ENCODE measurements around the gene NSD2. TPM values are rescaled to one million over a fixed set of nuclear protein-coding genes. Genes with fewer than 3 reads are reported as not detected.

The NSD2 gene
- total and polyA plus RNA-seq, 2 donors (not counting 1 experiment from before 2014, with no cell fraction given): 14.2 to 64.8 TPM

DNA sequence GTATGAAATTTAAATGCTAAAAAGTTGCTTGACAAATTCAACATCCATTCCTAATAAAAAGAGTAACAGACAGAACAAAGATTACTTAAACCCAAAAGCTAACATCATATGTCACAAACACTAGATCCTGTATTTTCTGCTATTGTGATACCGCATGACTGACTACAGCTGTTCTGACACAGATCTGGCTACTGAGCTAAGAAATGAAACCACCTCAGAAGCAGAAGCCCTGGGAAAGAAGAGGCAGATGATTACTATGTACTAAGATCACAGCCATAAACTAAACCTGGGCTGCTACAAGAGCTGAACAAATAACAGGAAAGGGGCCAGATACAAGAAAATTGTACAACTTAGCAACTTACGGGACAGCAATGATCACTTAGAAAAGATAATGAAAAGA, 24.6 kb upstream of the NSD2 start:
- no peak for ATAC-seq (ENCODE audit: low read depth)
- H3K4me2 ChIP-seq (replicated peaks; ENCODE audit: low read depth, low read length, poor library complexity, severe bottlenecking): no peak overlapping the region

DNA sequence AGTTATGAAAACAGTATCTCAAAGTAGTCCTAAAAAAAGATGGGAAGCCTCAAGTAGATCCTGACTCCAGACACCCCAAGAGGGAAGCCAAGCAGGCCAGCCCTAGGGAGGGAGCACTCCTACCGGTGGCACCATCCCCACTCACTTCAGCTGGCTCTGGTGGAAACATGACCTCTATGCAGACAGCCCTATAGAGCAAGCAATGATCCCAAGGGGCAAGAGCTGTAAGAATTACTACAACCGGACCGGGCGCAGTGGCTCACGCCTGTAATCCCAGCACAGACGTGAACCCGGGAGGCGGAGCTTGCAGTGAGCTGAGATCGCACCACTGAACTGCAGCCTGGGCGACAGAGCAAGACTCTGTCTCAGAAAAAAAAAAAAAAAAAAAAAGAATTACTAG, 20.9 kb upstream of the NSD2 start:
- H2AFZ ChIP-seq (ENCODE audit: insufficient read depth, low read depth, low read length, poor library complexity, severe bottlenecking): no peak overlapping the region
- no peaks in the 10 kb centered on the region for H3K9me3 ChIP-seq (ENCODE audit: control extremely low read depth in 1 of 3, control insufficient read depth in 2 of 3, insufficient read depth in 1 of 3, low read length in 2 of 3)
- peaks cover 0 to 16% of the 10 kb centered on the region in 2 experiments for H3K36me3 ChIP-seq (replicated peaks in 1 of 2; ENCODE audit: control extremely low read depth in 1 of 2, control insufficient read depth in 1 of 2, extremely low read depth in 1 of 2, insufficient read depth in 2 of 2, low read length in 1 of 2)
- no peak overlapping the region for H3K4me2 ChIP-seq (replicated peaks; ENCODE audit: low read depth, low read length, poor library complexity, severe bottlenecking)
- H3K27ac ChIP-seq (ENCODE audit: low read length in 2 of 2): no peak overlapping the region
- Mint-ChIP-seq H3K27ac (no peak overlapping the region), H3K4me1 (peaks cover 27% of the 10 kb centered on the region), H3K27me3 (no peaks in the 10 kb centered on the region), H3K4me3 (no peak overlapping the region), H3K9me3 (ENCODE audit: insufficient read depth) (no peaks in the 10 kb centered on the region)
- ChIA-PET POLR2A (no interaction called here), CTCF (interaction anchor here (0.7 kb wide), 1 partner anchor 102 kb away, joined by 3 read pairs; no protein-coding TSS in a partner anchor)
- no peak overlapping the region for H3K9ac ChIP-seq (ENCODE audit: low read length)
- WGBS (ENCODE audit: insufficient coverage): 85% methylated on average over 7 of the region's 10 CpGs
- DNase-seq (no peak), ATAC-seq (ENCODE audit: low read depth) (no peak)
- intact Hi-C loops (cut with micrococcal nuclease): no loop called here
- H3K4me1 ChIP-seq (ENCODE audit: control insufficient read depth in 2 of 2, insufficient read depth in 2 of 2, low read length in 2 of 2): peaks cover 8 to 9% of the 10 kb centered on the region in 2 donors
- H4K20me1 ChIP-seq (ENCODE audit: control insufficient read depth, insufficient read depth, low read length, poor library complexity, severe bottlenecking): peaks cover 6% of the 10 kb centered on the region
- peaks cover 69% of the 10 kb centered on the region for H3K79me2 ChIP-seq (ENCODE audit: control insufficient read depth, insufficient read depth, low read length)
- no peaks in the 10 kb centered on the region for H3K27me3 ChIP-seq (replicated peaks in 1 of 4; ENCODE audit: control extremely low read depth in 1 of 4, control insufficient read depth in 3 of 4, insufficient read depth in 4 of 4, low read length in 3 of 4)
- no peak overlapping the region for H3K4me3 ChIP-seq (ENCODE audit: control extremely low read depth in 1 of 5, extremely low read depth in 1 of 5, insufficient read depth in 1 of 5, low read depth in 2 of 5, low read length in 4 of 5)
- TF ChIP-seq, protein P1, sequence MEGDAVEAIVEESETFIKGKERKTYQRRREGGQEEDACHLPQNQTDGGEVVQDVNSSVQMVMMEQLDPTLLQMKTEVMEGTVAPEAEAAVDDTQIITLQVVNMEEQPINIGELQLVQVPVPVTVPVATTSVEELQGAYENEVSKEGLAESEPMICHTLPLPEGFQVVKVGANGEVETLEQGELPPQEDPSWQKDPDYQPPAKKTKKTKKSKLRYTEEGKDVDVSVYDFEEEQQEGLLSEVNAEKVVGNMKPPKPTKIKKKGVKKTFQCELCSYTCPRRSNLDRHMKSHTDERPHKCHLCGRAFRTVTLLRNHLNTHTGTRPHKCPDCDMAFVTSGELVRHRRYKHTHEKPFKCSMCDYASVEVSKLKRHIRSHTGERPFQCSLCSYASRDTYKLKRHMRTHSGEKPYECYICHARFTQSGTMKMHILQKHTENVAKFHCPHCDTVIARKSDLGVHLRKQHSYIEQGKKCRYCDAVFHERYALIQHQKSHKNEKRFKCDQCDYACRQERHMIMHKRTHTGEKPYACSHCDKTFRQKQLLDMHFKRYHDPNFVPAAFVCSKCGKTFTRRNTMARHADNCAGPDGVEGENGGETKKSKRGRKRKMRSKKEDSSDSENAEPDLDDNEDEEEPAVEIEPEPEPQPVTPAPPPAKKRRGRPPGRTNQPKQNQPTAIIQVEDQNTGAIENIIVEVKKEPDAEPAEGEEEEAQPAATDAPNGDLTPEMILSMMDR (IDR thresholded peaks at IDR 0.05): no peak
- TF ChIP-seq EZH2 (IDR thresholded peaks at IDR 0.05; ENCODE audit: borderline replicate concordance, insufficient read depth, low read depth, low read length, poor library complexity, severe bottlenecking): no peak

More for the DNA sequence above, 24.6 kb upstream of the NSD2 start:
- intact Hi-C loops (cut with micrococcal nuclease): no loop called here
- Histone ChIP-seq H3K4me3 (ENCODE audit: control extremely low read depth in 1 of 5, extremely low read depth in 1 of 5, insufficient read depth in 1 of 5, low read depth in 2 of 5, low read length in 4 of 5) (no peak overlapping the region), H3K27ac (ENCODE audit: low read length in 2 of 2) (no peak overlapping the region), H3K9ac (ENCODE audit: low read length) (no peak overlapping the region), H3K4me1 (ENCODE audit: control insufficient read depth in 2 of 2, insufficient read depth in 2 of 2, low read length in 2 of 2) (no peaks in the 10 kb centered on the region), H3K36me3 (replicated peaks in 1 of 2; ENCODE audit: control extremely low read depth in 1 of 2, control insufficient read depth in 1 of 2, extremely low read depth in 1 of 2, insufficient read depth in 2 of 2, low read length in 1 of 2) (peaks cover 1 to 36% of the 10 kb centered on the region in 2 experiments), H2AFZ (ENCODE audit: insufficient read depth, low read depth, low read length, poor library complexity, severe bottlenecking) (no peak overlapping the region), H3K27me3 (replicated peaks in 1 of 4; ENCODE audit: control extremely low read depth in 1 of 4, control insufficient read depth in 3 of 4, insufficient read depth in 4 of 4, low read length in 3 of 4) (no peaks in the 10 kb centered on the region), H4K20me1 (ENCODE audit: control insufficient read depth, insufficient read depth, low read length, poor library complexity, severe bottlenecking) (peaks cover 24% of the 10 kb centered on the region), H3K79me2 (ENCODE audit: control insufficient read depth, insufficient read depth, low read length) (peaks cover 64% of the 10 kb centered on the region), H3K9me3 (ENCODE audit: control extremely low read depth in 1 of 3, control insufficient read depth in 2 of 3, insufficient read depth in 1 of 3, low read length in 2 of 3) (no peaks in the 10 kb centered on the region)
- Mint-ChIP-seq H3K27me3 (no peaks in the 10 kb centered on the region), H3K27ac (no peak overlapping the region), H3K4me3 (no peak overlapping the region), H3K9me3 (ENCODE audit: insufficient read depth) (no peaks in the 10 kb centered on the region), H3K4me1 (peaks cover 10% of the 10 kb centered on the region)
- DNase-seq: no peak
- TF ChIP-seq, protein P1 (IDR thresholded peaks at IDR 0.05): no peak
- no peak for TF ChIP-seq EZH2 (IDR thresholded peaks at IDR 0.05; ENCODE audit: borderline replicate concordance, insufficient read depth, low read depth, low read length, poor library complexity, severe bottlenecking)
- CTCF ChIA-PET: interaction anchor here (1.6 to 2.2 kb wide), 2 partner anchors 13 to 52 kb away, joined by 3 to 8 read pairs; no protein-coding TSS in a partner anchor
- POLR2A ChIA-PET: interaction anchor here (0.6 kb wide), 1 partner anchor 108 kb away, joined by 3 read pairs; no protein-coding TSS in a partner anchor
- 40% methylated on average over 1 of the region's 2 CpGs for WGBS (ENCODE audit: insufficient coverage)
